NCI-H446 treated with DMSO at 0.1 percent for 48 hours (cell line): ENCODE data around the gene JAZF1.

Source experiments
- DNase-seq: peaks from one replicate; lab custom pipeline; 2025; lab: John Stamatoyannopoulos, UW

Gene JAZF1

DNA sequence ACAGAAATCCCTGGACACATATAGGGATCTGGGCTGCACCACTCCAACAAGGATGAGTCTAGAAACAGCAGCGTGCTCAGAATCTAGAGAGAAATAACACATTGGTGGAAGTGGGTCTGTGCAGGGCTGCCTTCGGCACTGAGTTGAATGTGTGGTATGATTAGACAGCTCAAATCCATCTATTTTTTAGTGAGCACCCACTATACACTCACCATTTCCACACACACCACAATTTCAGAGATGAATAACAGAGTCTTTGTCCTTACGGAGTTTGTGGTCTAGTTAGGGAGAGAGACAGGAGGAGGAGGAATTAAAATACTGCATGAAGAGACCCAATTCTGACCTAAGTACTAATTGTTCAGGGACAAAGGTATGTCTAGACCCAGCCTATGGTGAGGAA is 44.2 kb downstream of the JAZF1 start:
- DNase-seq, result no peak

DNA sequence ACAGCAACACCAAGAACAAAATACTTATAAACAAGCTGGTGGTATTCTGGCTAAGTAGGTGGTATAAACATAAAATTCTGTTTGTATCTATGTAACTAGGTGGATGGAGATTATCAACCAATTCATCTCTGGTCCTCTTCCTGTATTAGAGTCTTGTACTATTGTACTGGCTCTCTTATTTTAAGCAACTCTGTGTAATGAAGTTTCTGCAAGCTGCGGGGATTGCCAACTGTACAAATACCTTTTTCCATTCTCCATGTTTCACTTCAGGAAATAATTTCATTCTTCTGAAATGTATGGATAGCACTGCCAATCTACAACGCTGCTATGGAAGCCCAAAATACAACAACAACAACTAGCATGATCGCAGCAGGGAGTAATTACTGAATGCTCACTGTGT is 44.8 kb downstream of the JAZF1 start:
- no peak for DNase-seq

DNA sequence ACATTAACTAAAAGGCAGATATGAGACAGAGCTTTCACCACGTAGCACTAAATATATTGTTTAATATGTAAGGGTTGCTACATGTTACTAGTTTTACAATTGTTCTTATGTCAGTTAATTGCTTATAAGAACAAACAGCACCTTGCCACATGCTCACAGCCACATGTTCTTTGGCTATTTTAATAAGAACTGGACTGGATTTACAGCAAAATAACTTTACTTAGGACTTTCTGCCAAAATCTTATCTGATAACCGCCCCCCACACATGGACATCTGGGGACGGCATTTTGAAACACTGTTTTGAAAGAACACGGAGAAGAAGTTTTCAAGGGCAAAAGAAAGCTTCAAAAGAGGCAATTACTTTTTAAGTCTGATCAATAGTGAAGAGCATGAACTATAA is 45.3 kb downstream of the JAZF1 start:
- no peak for DNase-seq

DNA sequence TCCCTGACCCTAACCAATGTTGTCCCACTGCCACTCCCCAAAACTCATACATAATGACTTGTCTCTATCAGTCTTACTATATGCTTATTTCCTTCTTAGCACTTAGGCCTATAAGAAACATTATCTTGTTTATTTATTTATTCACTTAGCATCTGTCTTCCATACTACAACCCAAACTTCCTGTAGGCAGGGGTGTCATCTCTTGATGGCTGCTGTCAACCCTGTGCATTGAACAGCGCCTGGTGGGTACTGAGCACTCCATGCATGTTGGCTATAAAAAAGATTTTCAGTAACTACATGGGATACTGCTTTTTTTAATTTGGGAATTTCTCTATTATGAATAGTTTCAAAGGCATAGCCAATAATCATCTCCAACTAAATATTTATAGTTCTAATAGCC is 46.7 kb downstream of the JAZF1 start:
- DNase-seq, result no peak

DNA sequence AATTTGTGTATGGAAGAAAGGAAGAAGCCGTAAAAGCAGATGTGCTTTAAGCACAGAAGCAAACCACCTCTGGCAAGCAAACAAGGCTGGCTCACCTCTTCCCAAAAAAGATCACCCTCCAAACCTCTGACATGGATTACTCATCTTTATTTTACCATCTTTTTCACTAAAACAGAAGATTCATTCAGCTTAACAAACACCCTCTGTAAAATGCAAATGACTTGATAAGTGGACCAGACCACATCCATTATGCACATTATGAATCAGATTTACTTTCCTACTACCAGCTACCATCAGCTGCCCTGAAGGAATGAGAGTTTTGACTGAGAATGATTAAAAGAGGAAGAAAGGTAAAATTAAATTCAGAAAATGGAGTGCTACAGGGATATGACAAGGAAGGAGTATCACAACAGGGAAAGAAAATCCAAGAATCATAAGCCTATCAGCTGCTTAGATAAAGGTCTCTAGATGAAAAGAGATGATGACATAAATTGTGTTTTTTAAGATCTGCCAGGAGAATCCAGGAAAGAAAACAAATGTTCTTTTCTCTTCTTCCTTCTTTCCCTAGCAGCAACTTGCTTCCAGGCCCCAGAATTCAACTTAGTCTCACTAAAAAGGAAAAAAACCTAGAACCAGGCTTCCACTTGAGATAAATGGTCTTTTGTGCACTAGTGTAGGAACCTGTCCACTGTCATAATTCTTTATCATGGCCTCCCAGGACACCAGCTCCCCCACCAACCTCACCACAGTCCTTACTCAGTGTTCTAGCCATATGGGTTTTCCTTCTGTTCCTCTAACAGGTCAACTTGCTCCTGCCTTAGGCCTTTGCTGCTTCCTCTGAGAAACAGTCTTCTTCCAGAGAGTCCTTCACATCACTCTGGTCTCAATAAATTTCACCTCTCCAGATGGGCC is 47.4 kb downstream of the JAZF1 start:
- no peak for DNase-seq

DNA sequence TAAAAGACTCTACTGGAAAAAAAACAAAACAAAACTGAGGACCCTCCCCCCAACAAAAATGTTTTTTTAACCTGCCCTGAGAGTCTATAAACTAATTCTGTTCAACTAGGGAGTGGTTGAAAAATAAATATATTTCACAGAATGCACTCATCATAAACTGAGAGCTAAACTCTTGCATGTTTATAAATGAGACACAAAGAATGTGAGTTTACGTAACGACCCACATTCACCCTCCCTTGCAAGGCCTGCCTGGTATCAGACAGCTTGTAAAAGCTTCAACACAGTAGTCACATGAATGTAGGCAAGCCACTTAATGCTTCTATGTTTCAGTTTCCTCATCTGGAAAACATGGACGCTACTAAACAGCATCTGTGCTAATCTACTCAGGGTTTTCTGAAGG is 50.3 kb downstream of the JAZF1 start:
- no peak for DNase-seq

DNA sequence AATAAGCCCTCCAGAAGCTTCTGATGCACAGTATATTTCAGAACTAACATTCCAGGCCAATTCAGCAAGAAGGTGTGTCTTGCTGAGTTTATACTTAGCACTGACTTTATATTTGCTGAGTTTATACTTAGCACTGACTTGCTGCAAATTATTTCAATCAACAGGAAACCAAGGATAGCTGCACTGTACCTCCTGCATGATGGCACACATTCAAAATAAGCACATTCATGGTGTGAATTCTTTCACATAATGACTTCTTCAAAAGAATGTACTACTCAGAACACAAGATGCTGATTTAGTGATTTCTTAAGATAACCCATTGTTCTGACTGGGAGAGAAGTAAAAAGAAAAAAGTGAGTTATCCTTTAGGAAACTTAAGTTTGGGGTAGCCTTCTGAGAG is 52.0 kb downstream of the JAZF1 start:
- no peak for DNase-seq

DNA sequence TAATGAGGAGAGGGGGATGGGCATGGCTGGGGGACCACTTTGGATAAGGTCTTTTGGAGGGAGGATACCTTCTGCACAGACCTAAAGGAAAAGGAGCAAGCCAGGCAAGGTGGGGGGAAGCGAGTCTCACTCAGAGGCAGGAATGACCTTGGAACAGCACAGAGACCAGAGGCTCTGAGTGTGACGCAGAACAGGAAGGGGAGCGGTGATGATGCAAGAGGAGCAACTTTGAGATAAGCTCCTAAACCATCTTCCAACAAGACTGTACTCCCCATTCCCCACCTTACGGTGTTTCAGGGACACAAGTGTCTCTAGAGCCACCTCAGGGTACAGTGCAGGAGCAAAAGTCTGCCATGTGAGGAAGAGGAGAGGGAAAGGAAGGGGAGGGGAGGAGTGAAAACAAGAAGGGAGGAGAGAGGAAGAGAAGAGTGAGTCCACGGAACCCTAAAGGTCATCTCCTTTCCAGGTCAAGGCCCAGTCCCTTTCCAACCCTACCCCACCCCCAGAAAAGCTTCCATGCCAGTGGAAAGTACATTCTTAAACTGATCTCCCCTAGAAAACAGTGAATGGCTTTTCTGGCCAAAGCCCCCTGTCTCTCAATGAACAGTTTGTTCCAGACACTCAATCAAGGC is 54.1 kb downstream of the JAZF1 start:
- DNase-seq, result no peak

DNA sequence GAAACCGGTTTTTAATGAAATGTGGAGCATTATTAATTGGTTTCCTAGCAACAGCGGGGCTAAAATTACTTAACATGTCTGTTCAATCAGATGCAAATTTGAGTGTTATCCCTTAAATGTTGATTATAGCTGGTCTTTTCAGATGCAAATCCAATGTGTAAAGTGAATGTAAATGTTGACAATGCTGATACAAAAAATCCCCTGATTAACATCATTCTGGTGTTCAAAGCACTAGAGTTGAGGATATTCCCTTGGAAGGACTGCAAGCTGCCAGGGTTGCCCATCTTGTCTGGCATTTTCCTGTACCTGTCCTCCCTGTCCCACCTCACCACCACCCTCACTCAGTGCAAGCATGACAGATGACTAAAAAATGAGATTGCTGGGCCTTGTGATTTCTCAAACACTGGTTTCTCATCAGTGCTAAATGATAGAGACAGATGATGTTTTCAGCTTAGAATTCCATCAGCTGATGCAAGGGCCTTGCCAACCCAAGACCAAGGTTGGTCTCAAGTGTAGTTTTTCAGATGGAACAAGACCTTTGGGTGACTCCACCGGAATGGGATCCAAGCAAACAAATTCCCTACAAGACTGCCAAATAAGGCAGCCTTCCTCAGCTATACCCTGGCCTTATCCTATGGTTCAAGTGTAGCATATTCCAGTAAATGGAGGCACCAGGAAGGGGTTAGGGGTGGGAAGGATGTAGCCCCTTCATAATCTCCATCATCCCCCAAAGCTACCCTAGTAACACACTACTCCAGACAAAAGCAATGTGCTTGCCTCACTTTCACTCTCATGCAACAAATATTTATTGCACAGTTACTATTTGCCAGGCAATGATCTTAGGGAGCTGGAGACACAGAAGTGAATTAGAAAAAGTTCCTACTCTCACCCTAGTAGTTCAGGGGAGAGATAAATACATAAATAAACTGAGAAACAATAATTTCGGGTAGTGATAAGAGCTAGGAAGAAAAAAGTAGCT is 54.9 kb downstream of the JAZF1 start:
- no peak for DNase-seq

DNA sequence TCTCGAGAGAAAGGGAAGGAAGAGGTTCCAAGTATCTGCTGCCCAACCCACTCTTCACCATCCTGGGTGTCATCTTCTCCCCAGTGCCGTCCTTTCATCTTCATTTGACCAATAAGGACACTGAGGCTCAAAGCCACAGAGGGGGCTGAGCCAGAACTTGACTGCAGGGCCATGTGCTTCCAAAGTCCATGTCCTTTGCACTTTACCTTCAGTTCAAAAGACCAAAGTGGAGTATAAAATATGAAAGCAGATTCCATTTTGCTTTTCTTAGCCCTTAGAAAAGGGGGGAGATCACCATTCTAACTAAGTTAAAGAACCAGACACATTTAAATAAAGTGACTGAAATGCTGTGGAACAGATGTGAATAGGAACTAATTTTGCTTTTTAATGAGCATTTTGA is 56.2 kb downstream of the JAZF1 start:
- no peak for DNase-seq

DNA sequence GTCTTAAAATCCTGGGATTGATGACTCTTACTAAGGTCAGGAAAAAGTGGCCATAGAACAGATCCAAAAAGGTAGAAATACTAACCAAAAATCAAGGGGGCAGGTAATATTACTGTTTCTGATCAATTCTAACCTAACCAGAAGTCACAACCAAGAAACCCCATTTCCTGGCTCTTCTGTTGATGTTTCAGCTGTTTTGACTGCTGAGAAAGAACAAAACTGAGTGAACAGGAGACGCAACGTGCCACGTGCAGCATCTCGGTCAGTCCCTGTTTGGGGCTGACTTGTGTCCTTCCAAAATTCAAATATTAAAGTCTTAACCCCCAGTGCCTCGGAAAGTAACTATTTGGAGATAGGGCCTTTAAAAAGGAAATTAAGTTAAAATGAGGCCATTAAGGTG is 56.8 kb downstream of the JAZF1 start:
- no peak for DNase-seq

DNA sequence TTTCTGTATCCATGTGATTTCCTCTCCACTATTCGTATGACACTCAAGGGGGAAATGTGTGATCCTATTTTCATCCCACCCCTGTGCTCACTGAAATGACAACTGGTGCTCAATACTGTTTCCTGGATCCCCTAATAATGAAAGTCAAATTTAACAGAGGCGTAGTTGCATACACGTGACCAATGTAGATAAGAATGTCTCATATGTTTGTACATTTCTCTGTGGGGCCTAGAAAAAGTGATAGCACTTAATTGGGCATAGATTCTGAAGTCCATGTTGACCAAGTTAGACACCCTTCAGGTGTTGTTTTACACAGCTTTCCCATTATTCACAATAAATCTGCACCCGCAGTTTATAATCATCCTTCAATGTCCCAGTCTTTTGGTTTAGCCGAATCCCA is 59.1 kb downstream of the JAZF1 start:
- no peak for DNase-seq

DNA sequence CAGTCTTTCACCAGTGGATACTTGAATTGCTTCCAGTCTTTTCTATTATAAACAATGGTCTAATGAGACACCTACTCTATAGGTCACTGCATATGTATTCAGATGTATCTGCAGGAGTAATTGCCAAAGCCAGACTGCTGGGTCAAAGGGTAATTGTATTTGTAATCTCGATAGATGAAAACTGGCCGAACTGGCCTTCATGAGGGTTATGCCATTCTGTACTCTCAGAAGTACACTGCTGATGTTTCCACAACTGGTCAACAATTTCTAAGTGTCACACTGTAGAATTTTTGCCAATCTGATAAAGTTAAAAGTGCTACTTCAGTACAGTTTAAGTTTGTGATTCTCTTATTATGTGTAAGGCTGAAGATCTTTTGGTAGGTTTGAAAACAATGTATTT is 64.6 kb downstream of the JAZF1 start:
- DNase-seq, result no peak

DNA sequence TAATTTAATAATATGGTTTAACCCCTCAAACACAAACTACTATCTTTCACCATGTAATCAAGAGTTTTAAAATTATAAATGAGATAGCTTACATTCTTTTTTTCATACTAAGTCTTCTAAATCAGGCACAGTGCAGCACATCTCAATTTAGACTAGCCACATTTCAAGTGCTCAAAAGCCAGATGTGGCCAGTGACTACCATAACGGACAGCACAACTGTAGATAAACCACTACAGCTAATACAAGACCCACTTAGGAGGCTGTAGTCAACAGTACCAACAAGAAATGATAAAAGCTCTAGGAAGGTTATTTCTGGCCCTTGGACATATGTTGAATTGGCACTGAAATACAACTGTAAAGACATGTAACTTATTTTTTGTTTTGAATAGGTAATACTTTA is 65.3 kb downstream of the JAZF1 start:
- DNase-seq, result no peak

DNA sequence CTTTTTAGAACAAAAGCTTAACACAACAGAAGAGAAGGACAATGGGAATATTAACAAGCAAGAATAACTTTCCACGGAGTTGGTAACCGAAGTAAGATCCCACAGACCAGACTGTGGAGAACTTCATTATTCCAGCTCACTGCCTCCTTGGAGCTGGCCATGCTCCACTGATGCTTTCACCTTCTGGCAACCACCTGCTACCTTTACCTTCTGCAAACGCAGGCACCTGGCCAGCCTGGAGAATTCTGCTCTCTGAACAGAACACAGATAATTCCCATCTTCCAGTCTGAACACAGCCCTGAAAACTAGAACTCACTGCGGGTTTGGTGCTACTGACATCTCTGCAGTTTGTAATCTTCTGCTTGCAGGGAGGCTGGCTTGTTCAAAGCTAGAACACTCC is 66.5 kb downstream of the JAZF1 start:
- no peak for DNase-seq

DNA sequence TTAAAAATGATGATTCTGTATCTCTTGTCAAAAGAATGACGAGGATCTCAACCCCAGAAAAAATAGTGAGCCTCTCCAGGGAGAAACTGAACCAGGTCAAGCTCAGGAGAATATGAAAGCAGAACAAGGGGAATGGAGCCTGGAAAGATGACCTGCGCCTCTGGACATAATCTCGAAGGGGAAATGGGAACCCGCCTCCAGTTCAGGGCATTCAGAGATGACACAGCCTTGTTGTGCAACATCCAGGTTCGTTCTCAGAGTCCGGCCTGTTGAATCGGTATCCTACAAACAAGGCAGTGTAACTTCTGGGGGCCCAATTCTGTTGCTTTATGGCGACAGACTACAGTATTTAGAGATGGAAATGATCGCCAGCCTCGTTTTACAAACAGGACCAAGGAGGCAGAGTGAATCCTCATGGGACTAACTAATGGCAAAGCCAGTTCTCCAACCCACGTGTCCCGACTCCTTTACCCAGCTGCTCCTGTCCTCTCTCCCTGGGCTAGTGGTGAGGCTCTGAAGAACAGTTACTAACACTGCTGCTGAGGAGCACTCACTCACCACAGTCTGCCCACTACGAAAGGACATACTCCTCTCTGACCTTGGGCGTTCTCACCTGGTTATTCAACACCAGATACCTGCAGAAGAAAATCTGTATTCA is 67.6 kb downstream of the JAZF1 start:
- no peak for DNase-seq

DNA sequence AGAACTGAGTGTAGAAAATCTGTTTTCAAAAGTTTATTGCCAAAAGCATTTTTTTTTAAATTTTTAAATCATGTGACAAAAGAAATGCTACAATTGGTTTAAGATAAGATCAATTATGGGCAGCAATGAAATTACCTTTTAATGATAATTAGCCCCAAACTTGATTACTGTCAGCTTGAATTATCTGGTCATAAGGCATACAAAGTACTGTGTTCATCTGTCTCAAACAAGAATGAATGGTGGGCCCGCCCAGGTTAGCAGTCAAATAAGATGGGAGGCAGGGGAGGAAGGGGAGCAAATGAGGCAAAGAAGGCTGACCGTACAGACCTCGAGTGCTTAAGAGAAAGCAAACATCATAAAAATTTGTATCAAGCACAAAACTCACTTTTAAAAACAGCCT is 68.1 kb downstream of the JAZF1 start:
- no peak for DNase-seq

DNA sequence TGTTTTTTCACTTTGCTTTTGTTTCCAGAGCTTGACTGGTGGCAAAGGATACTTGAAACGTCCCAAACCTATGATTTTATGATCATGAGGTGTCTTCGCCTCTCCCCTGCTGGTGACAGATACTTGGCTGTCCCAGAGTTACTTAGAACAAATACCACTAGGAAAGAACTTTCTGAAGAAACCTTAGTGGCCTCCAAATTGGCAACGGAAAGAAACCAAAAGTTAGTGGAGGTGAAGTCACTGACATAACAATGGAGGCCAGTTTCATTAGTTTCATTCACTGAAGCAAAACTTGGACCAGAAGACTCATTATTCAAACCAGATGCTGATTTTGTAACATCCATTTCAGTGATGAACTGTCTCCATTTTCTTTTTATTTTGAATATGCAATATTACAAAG is 68.6 kb downstream of the JAZF1 start:
- no peak for DNase-seq

DNA sequence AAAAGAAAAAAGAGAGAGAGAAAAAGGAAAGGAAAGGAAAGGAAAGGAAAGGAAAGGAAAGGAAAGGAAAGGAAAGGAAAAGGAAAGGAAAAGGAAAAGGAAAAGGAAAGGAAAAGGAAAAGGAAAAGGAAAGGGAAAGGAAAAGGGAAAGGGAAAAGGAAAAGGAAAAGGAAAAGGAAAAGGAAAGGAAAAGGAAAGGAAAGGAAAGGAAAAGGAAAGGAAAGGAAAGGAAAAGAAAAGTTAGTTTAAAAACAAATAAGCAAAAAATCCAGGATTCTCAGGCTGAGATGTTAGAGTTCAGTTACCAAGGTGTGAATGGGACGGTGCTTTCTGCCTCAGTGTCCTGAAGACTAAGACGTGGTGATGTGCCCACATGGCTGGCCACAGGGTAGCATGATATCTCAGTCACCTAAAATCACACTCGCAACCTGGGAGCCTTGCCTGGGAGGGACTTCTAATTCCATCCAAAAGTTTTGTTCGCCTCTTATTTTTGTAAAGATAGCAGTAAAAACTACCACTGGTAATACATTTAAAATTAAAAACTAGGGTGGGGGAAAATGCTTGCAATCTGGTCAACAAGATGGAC is 70.1 kb downstream of the JAZF1 start:
- no peak for DNase-seq

DNA sequence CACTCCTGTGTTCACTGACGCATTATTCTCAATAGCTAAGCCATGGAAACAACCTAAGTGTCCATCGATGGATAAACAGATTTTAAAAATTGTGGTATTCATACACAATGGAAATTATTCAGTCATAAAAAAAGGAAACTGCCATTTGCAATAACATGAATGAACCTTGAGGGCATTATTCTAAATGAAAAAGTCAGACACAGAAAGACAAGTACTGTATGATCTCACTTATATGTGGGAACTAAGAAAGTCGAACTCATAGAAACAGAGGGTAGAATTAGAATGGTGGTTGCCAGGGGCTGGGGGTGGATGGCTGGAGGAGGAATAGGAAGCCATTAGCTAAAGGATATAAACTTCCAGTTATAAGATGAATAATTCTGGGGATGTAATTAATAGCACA is 71.8 kb downstream of the JAZF1 start:
- no peak for DNase-seq

DNA sequence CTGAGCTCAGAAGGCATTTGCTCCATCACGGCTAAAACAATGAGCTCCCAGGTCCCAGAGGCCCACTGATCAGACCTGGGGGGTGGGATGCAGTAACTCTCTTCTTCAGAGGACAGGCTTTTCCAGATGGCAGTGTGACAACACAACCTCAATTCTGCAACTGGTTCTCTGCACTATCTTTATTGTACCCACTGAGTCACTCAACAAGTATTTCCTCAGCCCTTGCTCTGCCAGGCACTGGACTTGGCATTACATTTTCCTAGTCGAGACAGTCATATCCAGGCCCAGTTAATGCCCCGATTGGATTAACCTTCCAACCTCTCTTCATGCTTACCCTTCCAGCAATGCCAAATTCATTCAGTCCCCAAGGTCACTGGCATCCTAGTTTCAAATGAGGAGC is 72.6 kb downstream of the JAZF1 start:
- DNase-seq, result no peak
